HT1080 (cell line): ENCODE data around the gene VSX1. TPM values are rescaled to one million over a fixed set of nuclear protein-coding genes. Genes with fewer than 3 reads are reported as not detected.

Source experiments
- DNase-seq: peaks from one replicate; pipeline ENCODE4 v3.0.0-alpha.2; 2015; ENCODE audit warnings: low read depth
- total RNA-seq: library from RNA; depleted of rRNA; stranded (reverse); fragments of >200 nt; shearing (Covaris generic); gene quantifications from 2 replicates; pipeline ENCODE4 v1.2.3, GENCODE V29; 2014

Gene VSX1
- total RNA-seq, 1 experiment from 2014 or later, result not detected

DNA sequence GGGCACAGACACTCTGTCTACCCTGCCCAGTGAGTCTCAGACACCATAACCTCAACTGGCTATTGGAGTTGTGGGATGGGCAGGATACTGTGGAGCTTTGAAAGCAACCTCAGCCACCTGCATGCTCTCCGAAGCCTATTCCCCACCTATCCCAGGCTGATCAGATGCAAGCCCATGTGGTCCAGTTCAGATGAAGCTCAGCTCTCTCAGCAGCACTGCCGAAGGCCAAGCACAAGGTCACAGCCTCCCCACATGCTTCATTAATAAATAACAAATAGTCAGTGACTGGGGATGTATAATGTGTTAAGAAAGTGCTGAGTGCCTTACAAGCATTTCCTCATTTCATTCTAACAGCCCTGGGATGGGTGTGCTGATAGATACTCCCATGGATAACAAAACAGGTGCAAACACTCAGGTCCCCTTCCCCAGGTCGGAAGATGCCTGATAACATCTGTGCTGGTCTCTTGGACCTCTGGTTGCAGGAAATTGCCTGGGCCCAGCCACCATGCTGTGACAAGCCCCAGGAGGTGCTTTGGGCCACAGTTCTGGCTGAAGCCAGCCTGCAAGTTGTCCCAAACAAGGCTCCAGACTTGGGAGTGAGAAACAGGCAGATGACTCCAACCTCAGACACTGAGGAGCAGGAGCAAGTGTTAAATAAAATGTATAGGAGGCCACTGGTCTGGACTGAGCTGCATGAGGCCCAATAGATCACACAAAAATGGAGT, 27.7 kb downstream of the VSX1 start:
- DNase-seq, result no peak

GRCh38 chr20:25053255-25054031, 28.5 kb downstream of the VSX1 start:
- no peak for DNase-seq

DNA sequence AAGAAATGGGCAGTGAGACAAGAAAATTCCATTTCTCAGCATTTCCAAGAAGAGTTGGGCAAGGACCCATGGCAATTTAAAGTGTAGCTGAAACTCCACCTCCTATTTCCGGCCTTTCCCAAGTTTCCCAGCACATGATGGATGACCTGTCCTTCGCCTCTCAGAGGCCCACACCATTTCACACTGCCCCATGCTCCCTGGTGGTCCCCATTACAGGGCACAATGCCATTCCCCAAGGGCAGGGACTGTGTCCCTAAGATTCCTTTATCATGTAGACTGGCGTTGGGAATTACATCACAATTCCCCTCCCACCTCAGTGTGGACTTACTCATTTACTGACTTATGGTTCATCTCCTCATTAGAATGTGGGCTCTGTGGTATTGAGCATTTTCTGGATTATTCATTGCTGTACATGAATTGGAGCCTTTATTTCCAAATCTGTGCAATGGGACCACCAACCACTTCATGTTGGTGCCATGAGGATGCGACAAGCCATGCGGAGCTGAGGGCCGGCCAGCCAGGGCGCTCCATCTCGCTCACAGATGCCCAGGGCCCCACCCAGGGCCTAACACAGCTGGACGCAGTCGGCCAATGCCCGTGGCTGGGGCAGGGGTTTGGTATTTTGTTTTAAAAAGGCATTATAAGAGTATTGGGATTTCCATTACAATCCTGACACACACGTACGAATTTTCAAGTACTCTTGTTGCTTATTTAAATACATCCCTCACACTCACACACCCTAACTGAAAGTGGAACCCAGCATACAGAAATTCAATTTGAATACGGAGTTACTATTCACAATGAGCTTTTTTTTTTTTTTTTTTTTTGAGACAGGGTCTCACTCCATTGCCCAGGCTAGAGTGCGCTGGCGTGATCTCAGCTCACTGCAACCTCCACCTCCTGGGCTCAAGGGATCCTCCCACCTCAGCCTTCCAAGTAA, 29.4 kb downstream of the VSX1 start:
- no peak for DNase-seq

GRCh38 chr20:25051386-25052155, 30.4 kb downstream of the VSX1 start:
- no peak for DNase-seq

- no peak for DNase-seq
Observed at GRCh38 chr20:25050501-25051350, 31.2 kb downstream of the VSX1 start.

DNA sequence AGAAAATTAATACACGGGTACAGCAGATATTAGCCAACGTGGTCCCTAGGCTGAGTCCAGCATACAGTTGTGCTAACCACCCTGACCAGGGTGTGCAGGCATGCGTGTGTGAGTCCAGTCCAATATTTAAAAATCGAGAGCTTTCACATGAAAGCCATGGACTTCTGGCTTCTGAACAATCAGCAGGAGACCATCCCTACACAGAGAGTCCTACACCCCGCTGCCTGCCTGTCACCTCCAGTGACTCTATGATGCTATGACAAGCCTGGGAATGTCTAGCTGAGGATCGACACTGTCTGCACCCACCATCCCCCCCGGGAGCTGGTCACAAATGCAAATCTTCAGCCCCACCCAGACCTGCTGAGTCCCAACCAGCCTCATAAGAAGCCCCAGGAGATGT, 31.9 kb downstream of the VSX1 start:
- no peak for DNase-seq

DNA sequence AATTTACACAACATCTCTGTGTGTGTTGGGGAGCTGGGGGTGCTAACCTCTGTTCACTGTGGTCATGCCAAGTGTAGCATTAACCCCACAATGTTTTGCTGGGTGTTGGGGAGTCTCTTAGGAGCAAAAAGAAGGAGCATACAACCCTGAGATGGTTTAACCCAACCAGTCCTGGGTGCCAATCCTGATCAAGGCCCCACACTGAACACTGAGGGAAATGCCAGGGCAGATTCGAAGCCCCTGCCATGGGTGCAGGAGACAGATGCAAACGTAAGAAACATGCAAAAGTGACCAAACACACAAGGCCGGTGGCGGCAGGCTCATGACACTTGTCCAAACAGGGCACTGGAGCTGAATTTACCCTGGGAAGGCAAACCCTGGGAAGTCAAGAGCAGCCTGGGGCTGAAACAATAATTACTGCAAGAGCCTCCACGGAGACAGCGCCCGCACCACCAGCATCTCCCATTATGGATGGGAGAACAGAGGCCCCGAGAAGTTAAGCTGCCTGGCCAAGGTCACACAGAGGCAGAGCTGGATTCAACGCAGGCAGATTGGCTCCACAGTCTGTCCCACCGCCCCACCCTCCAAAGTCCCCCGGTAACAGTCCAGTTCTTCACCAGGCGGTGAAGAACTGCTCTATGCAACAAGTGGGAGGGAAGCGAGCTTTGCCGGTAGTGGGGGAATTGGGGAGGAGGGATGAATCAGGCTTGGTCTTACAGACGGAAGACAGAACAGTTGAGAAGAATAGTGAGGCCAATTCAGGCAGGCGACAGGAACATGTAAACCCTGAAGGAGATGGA, 32.5 kb downstream of the VSX1 start:
- DNase-seq, result no peak

DNA sequence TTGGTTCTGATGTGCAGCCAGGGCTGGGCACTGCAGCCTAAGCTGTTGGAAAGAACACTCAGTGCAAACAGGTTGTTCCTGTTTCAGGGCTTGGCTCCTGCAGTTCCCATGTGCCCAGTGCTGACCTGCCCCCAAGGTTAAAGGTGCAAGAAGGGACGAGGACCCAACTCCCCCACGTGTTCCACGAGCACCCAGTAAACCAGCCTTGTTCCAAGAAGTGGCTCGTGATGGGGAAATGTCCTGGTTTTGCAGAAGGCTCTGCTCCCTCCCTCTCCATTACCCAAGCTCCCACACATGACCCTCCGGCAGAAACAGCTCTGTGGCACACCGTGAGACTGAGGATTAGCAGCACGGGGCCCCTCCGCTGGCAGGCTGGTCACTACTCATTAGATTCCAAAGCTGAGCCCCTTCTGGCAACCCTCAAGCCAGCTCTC, 33.4 kb downstream of the VSX1 start:
- no peak for DNase-seq

GRCh38 chr20:25047766-25048165, 34.2 kb downstream of the VSX1 start:
- DNase-seq, result no peak

DNA sequence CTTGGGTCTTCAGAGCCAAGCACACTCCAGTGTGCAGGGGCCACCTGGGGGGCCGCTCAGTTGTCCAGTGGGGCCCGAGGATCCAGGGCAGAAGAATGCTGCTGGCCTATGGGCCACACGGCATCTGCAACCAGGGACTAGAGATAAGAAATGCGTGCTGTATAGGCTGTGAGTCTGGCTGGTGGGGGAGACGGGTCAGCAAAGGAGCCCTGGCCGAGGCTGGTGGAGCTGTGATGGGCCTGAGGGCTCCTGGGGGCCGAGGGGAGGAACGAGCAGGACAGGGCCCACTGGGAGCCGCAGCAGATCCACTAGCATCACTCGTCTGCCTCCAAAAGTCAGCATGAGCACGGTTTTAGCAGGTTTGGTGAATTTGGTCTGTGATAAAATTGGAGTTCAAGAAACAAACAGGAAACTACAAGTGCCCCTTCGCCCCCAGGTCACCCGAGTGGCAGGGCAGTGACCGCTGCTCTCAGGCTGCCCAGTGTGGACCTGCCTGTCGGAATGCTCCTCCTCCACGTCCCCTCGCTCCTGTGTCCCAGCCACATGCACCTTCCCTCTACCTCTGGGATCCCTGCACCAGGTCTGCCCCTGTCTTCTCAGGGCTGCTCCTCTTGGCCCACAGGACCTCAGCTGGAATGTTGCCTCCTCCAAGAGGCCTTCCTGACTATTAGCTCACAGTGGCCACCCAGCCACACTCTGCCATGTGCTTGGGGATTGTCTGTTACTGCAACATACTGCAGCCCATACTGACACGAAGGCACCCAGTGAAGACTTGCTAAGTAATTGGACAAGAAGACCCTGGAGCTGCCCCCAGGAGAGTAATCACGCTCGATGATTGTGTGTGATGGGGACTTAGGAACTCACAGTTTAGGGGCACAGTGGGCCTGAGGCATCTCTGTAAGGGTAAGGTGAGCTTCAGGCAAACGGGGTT, 34.9 kb downstream of the VSX1 start:
- no peak for DNase-seq

- DNase-seq, result no peak
Observed at GRCh38 chr20:25046181-25046641, 35.7 kb downstream of the VSX1 start.

DNA sequence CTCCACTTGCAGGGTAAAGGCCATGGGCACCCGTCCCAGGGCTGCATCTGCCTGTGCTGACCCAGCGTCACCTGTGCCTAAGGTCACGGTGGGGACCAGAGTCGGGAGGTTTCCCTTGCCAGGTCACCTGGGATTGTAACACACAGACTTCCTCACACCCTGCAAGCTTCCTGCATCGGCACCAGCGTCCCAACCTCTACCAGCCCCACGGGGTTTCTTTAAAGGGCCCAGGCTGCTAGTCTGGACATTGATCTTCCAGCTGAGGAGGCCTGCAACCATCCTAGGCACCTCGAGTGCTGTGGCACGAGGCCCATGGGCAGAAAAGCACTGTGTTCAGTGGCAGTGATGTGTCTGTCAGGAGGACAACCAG, 36.6 kb downstream of the VSX1 start:
- DNase-seq, result no peak

DNA sequence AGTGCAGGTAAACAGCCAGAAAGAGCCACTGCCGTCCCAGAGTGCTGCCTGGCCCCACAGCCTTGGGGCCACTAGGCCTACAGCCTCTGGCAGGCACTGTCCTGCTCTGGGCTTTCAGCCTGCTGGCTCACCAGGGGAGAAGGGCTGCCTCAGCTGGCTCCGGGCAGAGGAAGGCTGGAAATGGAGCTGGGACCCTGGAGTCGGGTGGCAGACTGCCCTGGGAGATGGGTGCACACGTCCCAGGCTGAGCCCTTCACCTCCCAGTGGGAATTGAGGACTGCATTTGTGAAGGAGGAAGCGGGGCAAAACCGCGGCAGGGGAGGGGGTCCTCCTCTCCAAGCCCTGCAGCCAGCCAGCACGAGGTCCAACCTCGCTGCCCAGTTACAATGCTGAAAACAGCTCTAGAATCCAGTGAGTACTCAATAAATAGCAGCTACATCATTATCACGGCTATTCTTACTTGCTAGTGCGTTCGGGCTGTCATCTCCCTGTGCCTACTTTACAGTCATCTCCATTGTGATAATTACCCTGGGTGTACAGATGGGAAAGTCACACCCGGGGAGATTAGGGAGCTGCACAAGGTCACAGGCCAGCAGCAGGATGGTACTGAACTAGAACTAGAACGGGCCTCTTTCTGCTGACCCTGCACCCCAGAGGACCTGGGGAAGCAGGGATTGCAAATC, 37.1 kb downstream of the VSX1 start:
- DNase-seq, result no peak

GRCh38 chr20:25044261-25044560, 37.7 kb downstream of the VSX1 start:
- no peak for DNase-seq

GRCh38 chr20:25043499-25044260, 38.3 kb downstream of the VSX1 start:
- DNase-seq, result no peak

DNA sequence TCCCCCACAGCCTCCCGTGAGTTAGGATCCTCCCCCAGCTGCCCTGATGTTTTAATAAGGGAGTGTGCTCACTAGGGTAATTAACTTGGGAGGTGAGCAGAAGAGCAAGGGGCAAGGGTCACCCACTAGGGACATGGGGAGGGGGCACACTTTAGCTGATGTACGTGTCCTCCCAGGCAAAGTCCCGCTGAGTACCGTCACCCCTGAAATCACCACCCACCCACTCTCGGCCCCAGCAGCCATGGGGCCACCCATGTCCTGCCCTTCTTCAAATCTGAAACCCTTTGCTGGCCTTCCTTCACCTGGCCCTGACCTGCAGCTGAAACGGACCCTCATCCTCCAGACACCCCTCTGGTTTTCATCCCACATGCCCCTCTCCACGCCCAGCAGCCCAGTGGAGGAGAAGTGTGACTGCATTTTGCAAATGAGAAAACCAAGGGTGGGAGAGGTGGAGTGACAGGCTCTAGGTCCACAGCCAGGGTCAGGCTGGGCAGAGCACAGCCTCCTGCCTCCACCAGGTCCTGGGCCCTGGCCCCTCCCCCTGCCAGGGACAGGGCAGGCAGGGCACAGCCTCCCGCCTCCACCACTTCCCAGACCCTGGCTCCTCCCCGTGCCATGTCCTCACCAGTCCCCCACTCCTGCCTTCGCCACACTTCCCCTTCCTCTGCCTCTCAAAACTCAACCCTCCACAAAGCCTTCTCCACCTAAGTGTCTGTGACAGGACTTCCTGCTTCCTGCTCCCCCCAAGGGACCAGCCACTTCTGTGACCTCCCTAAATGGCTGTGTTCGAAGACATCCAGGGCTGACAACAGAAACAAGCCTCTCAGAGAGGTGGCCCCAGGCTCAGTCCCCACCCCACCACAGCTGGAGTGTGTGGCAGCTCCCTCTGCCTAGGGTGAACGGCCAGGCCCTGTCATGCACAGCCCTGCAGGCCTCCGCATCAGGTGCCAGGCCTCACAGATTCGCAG, 39.1 kb downstream of the VSX1 start:
- DNase-seq, result no peak
